HCT116 (cell line): ENCODE data around the gene L1CAM. TPM values are rescaled to one million over a fixed set of nuclear protein-coding genes. Genes with fewer than 3 reads are reported as not detected.

ENCODE experiments used
- ATAC-seq: fragments of 200-7000 bp; cut with Tn5 transposase; 2 replicates; pipeline ENCODE4 v1.9.1; 2020; ENCODE audit warnings: mild to moderate bottlenecking, moderate library complexity
- BruUV-seq: library from RNA; stranded (reverse); fragments of 400-500 nt; replicated peaks from 2 replicates; lab custom pipeline; 2021; lab: Mats Ljungman, UMichigan
- CTCF ChIA-PET: fragments of 300-600 bp; sonication (Branson Sonifier 250); formaldehyde crosslinking; loops from one replicate; lab custom pipeline; 2021; ENCODE audit warnings: antibody characterized with exemption; lab: Charles Lee
- POLR2A ChIA-PET: fragments of 300-600, 350-600 bp; sonication (Branson Sonifier 250); formaldehyde crosslinking; loops from one replicate; lab custom pipeline; 2021; ENCODE audit warnings: antibody characterized with exemption; lab: Charles Lee
- RAD21 ChIA-PET, 2 experiments: fragments of 300-600 bp; sonication (Branson Sonifier 250); formaldehyde crosslinking; loops; one replicate each; lab custom pipeline; 2023; ENCODE audit warnings: low total read pairs in 2 of 2; ENCODE audit not compliant: uncharacterized antibody in 2 of 2, unreplicated experiment in 2 of 2, low non-redundant PET in 1 of 2; lab: Charles Lee
- DNase-seq: peaks from one replicate; pipeline ENCODE4 v3.0.0-alpha.2; 2010; ENCODE audit warnings: low read depth, low spot score
- H2AFZ ChIP-seq: fragments of 200-600 bp; shearing (Covaris generic), sonication (generic); 2 replicates; pipeline ENCODE4 v1.6.1; 2017; ENCODE audit warnings: low read depth, mixed run types, mixed read lengths, antibody characterized with exemption, low read length; ENCODE audit not compliant: poor library complexity, severe bottlenecking
- H3K27ac ChIP-seq: 2 replicates; pipeline ENCODE4 v1.5.1; 2012; ENCODE audit warnings: low read depth, low read length
- H3K27me3 ChIP-seq: fragments of 200-600 bp; sonication (generic); 2 replicates; pipeline ENCODE4 v1.6.1; 2016; ENCODE audit warnings: mixed run types, low read length, mixed read lengths; ENCODE audit not compliant: insufficient read depth
- H3K36me3 ChIP-seq, 2 experiments: fragments of 200-500 bp in 1 of 2; fragments of 200-600 bp in 1 of 2; sonication (Bioruptor generic) in 1 of 2; sonication (generic) in 1 of 2; 2 replicates each; pipeline versions ENCODE4 v1.5.1 to v1.6.1; 2014 to 2016; ENCODE audit warnings: low read length in 2 of 2, inconsistent platforms in 1 of 2, mixed read lengths in 1 of 2, mixed run types in 1 of 2; ENCODE audit not compliant: insufficient read depth in 2 of 2, control insufficient read depth in 1 of 2
- H3K4me1 ChIP-seq, 2 experiments: fragments of 200-600 bp in 1 of 2; sonication (generic) in 1 of 2; 2 replicates each; pipeline versions ENCODE4 v1.5.1 to v1.6.1; 2012 to 2017; ENCODE audit warnings: low read length in 2 of 2, inconsistent platforms in 1 of 2, mild to moderate bottlenecking in 1 of 2, mixed read lengths in 1 of 2, mixed run types in 1 of 2, moderate library complexity in 1 of 2; ENCODE audit not compliant: insufficient read depth in 2 of 2, control insufficient read depth in 1 of 2
- H3K4me2 ChIP-seq: fragments of 200-600 bp; sonication (generic); 2 replicates; pipeline ENCODE4 v1.6.1; 2017; ENCODE audit warnings: mixed run types, low read length, mixed read lengths
- H3K4me3 ChIP-seq, 2 experiments: fragments of 200-600 bp in 1 of 2; sonication (generic) in 1 of 2; replicated peaks in 1 of 2; 2 replicates each; pipeline ENCODE4 v1.5.1; 2011 to 2016; ENCODE audit warnings: low read length in 2 of 2, control low read depth in 1 of 2, low read depth in 1 of 2, mild to moderate bottlenecking in 1 of 2, mixed read lengths in 1 of 2, mixed run types in 1 of 2
- H3K79me2 ChIP-seq: fragments of 200-600 bp; sonication (generic); 2 replicates; pipeline ENCODE4 v1.6.1; 2017; ENCODE audit warnings: mild to moderate bottlenecking, mixed run types, low read length, moderate library complexity, mixed read lengths; ENCODE audit not compliant: insufficient read depth
- H3K9ac ChIP-seq: fragments of 200-600 bp; sonication (generic); 2 replicates; pipeline ENCODE4 v1.6.1; 2016; ENCODE audit warnings: low read length, mixed read lengths
- H3K9me2 ChIP-seq: fragments of 200-600 bp; sonication (generic), shearing (Covaris generic); 2 replicates; pipeline ENCODE4 v1.6.1; 2017; ENCODE audit warnings: mixed run types, mild to moderate bottlenecking, moderate library complexity; ENCODE audit not compliant: insufficient read depth
- H3K9me3 ChIP-seq, 2 experiments: fragments of 200-500 bp in 1 of 2; fragments of 200-600 bp in 1 of 2; sonication (Bioruptor generic) in 1 of 2; sonication (generic) in 1 of 2; 2 replicates each; pipeline ENCODE4 v1.6.1; 2014 to 2017; ENCODE audit warnings: low read length in 2 of 2, mixed read lengths in 2 of 2, inconsistent platforms in 1 of 2, low read depth in 1 of 2, mild to moderate bottlenecking in 1 of 2, mixed run types in 1 of 2, moderate library complexity in 1 of 2; ENCODE audit not compliant: control insufficient read depth in 1 of 2, insufficient read depth in 1 of 2
- H4K20me1 ChIP-seq: fragments of 200-600 bp; sonication (generic), shearing (Covaris generic); 2 replicates; pipeline ENCODE4 v1.6.1; 2017; ENCODE audit warnings: mixed run types, mild to moderate bottlenecking, moderate library complexity; ENCODE audit not compliant: insufficient read depth
- ATF3 ChIP-seq: IDR thresholded peaks from 2 replicates; pipeline ENCODE4 v1.6.1; 2012
- CTCF ChIP-seq, 3 experiments: fragments of 200-600 bp in 1 of 3; sonication (generic) in 1 of 3; IDR thresholded peaks in 2 of 3; conservative IDR thresholded peaks in 1 of 3; 2 replicates each; pipeline ENCODE4 v1.5.1; 2012 to 2017; ENCODE audit warnings: low read depth in 2 of 3, low read length in 2 of 3, antibody characterized with exemption in 1 of 3, borderline replicate concordance in 1 of 3, control low read depth in 1 of 3, mild to moderate bottlenecking in 1 of 3, mixed read lengths in 1 of 3, mixed run types in 1 of 3, moderate library complexity in 1 of 3; ENCODE audit not compliant: insufficient read depth in 1 of 3
- EGR1 ChIP-seq: IDR thresholded peaks from 2 replicates; pipeline ENCODE4 v1.6.1; 2012; ENCODE audit warnings: low read depth
- ELF1 ChIP-seq: IDR thresholded peaks from 2 replicates; pipeline ENCODE4 v1.6.1; 2012; ENCODE audit warnings: low read depth, borderline replicate concordance
- EZH2 ChIP-seq: fragments of 200-600 bp; sonication (generic); IDR thresholded peaks from 2 replicates; pipeline ENCODE4 v1.6.1; 2017; ENCODE audit warnings: antibody characterized with exemption, mixed run types
- EZH2phosphoT487 ChIP-seq: fragments of 200-600 bp; IDR thresholded peaks from 2 replicates; pipeline ENCODE4 v1.6.1; 2018; ENCODE audit warnings: antibody characterized with exemption, borderline replicate concordance
- FOSL1 ChIP-seq: IDR thresholded peaks from 2 replicates; pipeline ENCODE4 v1.6.1; 2012; ENCODE audit warnings: low read depth
- MAX ChIP-seq: IDR thresholded peaks from 2 replicates; pipeline ENCODE4 v1.6.1; 2012
- POLR2A ChIP-seq: IDR thresholded peaks from 2 replicates; pipeline ENCODE4 v1.7.0; 2011; ENCODE audit warnings: borderline replicate concordance; ENCODE audit not compliant: insufficient read depth, insufficient read length; ENCODE audit errors: extremely low read depth
- RAD21 ChIP-seq: IDR thresholded peaks from 2 replicates; pipeline ENCODE4 v1.6.1; 2012; ENCODE audit warnings: low read depth, mild to moderate bottlenecking
- REST ChIP-seq: IDR thresholded peaks from 2 replicates; pipeline ENCODE4 v1.6.1; 2012; ENCODE audit warnings: low read depth
- SIN3A ChIP-seq: IDR thresholded peaks from 2 replicates; pipeline ENCODE4 v1.6.1; 2012; ENCODE audit warnings: low read depth
- SP1 ChIP-seq: IDR thresholded peaks from 2 replicates; pipeline ENCODE4 v1.6.1; 2012; ENCODE audit warnings: low read depth
- SRF ChIP-seq: IDR thresholded peaks from 2 replicates; pipeline ENCODE4 v1.6.1; 2012; ENCODE audit warnings: low read depth
- YY1 ChIP-seq: IDR thresholded peaks from 2 replicates; pipeline ENCODE4 v1.6.1; 2011; ENCODE audit warnings: low read length, low read depth, moderate library complexity, mild to moderate bottlenecking; ENCODE audit not compliant: insufficient replicate concordance; ENCODE audit errors: extremely low read depth
- ZFX ChIP-seq: fragments of 450-650 bp; IDR thresholded peaks from 2 replicates; pipeline ENCODE4 v1.6.1; 2017
- intact Hi-C: fragments of 100-400 bp; cut with micrococcal nuclease; formaldehyde crosslinking; loops from 2 replicates; pipeline ENCODE4 v1.10.0; 2022
- total RNA-seq: library from RNA; stranded (reverse); gene quantifications from one replicate; pipeline ENCODE4 v1.2.1, GENCODE V29; 2021; ENCODE audit not compliant: unreplicated experiment

The L1CAM gene
- total RNA-seq, 1 experiment from 2014 or later, result 14.8 TPM

- H3K27ac ChIP-seq, result no peak overlapping the region
- H3K9me3 ChIP-seq, result no peaks in the 10 kb centered on the region
- no peak for DNase-seq
- TF ChIP-seq YY1, result no peak
- no peak for TF ChIP-seq FOSL1
- TF ChIP-seq RAD21, result no peak
- no peak for TF ChIP-seq EZH2
- TF ChIP-seq, all 23 proteins: peak for 0
- no peaks in the 10 kb centered on the region for H4K20me1 ChIP-seq
- no peak overlapping the region for H3K9ac ChIP-seq
- H3K4me2 ChIP-seq, result no peak overlapping the region
- ChIA-PET RAD21 (no interaction called here), POLR2A (no interaction called here), CTCF (no interaction called here)
- no peaks in the 10 kb centered on the region for H3K9me2 ChIP-seq
- ATAC-seq, result no peak
- no peaks in the 10 kb centered on the region for H3K27me3 ChIP-seq
- no peak overlapping the region for H3K4me3 ChIP-seq
- H3K79me2 ChIP-seq, result no peaks in the 10 kb centered on the region
- BruUV-seq, result no TSS peak
- intact Hi-C loops, result no loop called here
- no peaks in the 10 kb centered on the region for H3K4me1 ChIP-seq
- no peak overlapping the region for H2AFZ ChIP-seq
- H3K36me3 ChIP-seq, result no peaks in the 10 kb centered on the region
Measured at GRCh38 chrX:153865321-153865580, 20.7 kb downstream of the L1CAM start.

GRCh38 chrX:153864561-153865320 lies 21.2 kb downstream of the L1CAM start:
- no peaks in the 10 kb centered on the region for H4K20me1 ChIP-seq
- RAD21 ChIA-PET, result no interaction called here
- H3K36me3 ChIP-seq, result no peaks in the 10 kb centered on the region
- no peaks in the 10 kb centered on the region for H3K4me1 ChIP-seq
- DNase-seq (no peak), ATAC-seq (no peak)
- TF ChIP-seq RAD21 (no peak), SIN3A (no peak), ATF3 (no peak), POLR2A (no peak), CTCF (IDR thresholded peaks at IDR 0.05 in 2 of 3, conservative IDR thresholded peaks at IDR 0.05 in 1 of 3; ENCODE audit: borderline replicate concordance in 1 of 3, insufficient read depth in 1 of 3, low read depth in 2 of 3, low read length in 2 of 3) (no peak), SP1 (no peak), SRF (no peak), REST (no peak), YY1 (no peak), ELF1 (no peak), MAX (no peak), EGR1 (no peak), EZH2phosphoT487 (no peak), ZFX (no peak)
- no peak overlapping the region for H2AFZ ChIP-seq
- no peaks in the 10 kb centered on the region for H3K9me3 ChIP-seq
- no peak overlapping the region for H3K9ac ChIP-seq
- H3K79me2 ChIP-seq, result no peaks in the 10 kb centered on the region
- no peak overlapping the region for H3K27ac ChIP-seq
- BruUV-seq, result no TSS peak
- POLR2A ChIA-PET, result no interaction called here
- intact Hi-C loops, result no loop called here
- CTCF ChIA-PET, result no interaction called here
- no peak overlapping the region for H3K4me2 ChIP-seq
- H3K4me3 ChIP-seq, result no peak overlapping the region
- H3K27me3 ChIP-seq, result no peaks in the 10 kb centered on the region
- H3K9me2 ChIP-seq, result no peaks in the 10 kb centered on the region
